Activated CD4-positive, alpha-beta memory T cell treated with anti-CD3 and anti-CD28 coated beads, Interleukin-2, amount 10 ng/mL, durations not matched to agents 7 days and 5 days (primary cell): ENCODE data around the gene PLA2G10. TPM values are rescaled to one million over a fixed set of nuclear protein-coding genes. Genes with fewer than 3 reads are reported as not detected.
"Not testable (repeated sequence)": the region's sequence is repeated elsewhere in the genome, so short reads cannot be mapped to it uniquely, and the experiment has no call there.

Experiments used
- CTCF ChIA-PET: fragments of 350-600 bp; sonication (Branson Sonifier 250); formaldehyde crosslinking; loops from one replicate; lab custom pipeline; 2021; ENCODE audit warnings: antibody characterized with exemption, inconsistent platforms; lab: Charles Lee
- POLR2A ChIA-PET: fragments of 350-600 bp; sonication (Branson Sonifier 250); formaldehyde crosslinking; loops from one replicate; lab custom pipeline; 2021; ENCODE audit warnings: antibody characterized with exemption; lab: Charles Lee
- DNase-seq: peaks from one replicate; pipeline ENCODE4 v3.0.0-alpha.2; 2020
- H3K27ac Mint-ChIP-seq: one replicate; pipeline ENCODE4 v1.8.0; 2021; ENCODE audit warnings: mild to moderate bottlenecking, mixed read lengths
- H3K27me3 Mint-ChIP-seq: one replicate; pipeline ENCODE4 v1.8.0; 2021; ENCODE audit warnings: mixed read lengths
- H3K36me3 Mint-ChIP-seq: one replicate; pipeline ENCODE4 v1.8.0; 2021; ENCODE audit warnings: low read depth, mixed read lengths
- H3K4me1 Mint-ChIP-seq: one replicate; pipeline ENCODE4 v1.8.0; 2021; ENCODE audit warnings: mixed read lengths
- H3K4me3 Mint-ChIP-seq: one replicate; pipeline ENCODE4 v1.8.0; 2021; ENCODE audit warnings: mild to moderate bottlenecking, mixed read lengths
- H3K9me3 Mint-ChIP-seq: one replicate; pipeline ENCODE4 v1.8.0; 2021; ENCODE audit warnings: mixed read lengths
- total RNA-seq, 2 experiments: library from RNA; stranded (reverse); gene quantifications; one replicate each; pipeline ENCODE4 v1.2.3, GENCODE V29; 2021

Gene PLA2G10
- not detected for total RNA-seq

GRCh38 chr16:14694129-14694528, at the start of gene PLA2G10:
PLA2G10 (minus strand) TSS chr16:14694308; CDS start chr16:14694229, 79 bp downstream.
- H3K4me1 Mint-ChIP-seq, H3K9me3 Mint-ChIP-seq, DNase-seq, H3K27me3 Mint-ChIP-seq, CTCF ChIA-PET, H3K4me3 Mint-ChIP-seq, H3K36me3 Mint-ChIP-seq, POLR2A ChIA-PET, H3K27ac Mint-ChIP-seq: not testable (repeated sequence)

- H3K4me3 Mint-ChIP-seq, H3K27ac Mint-ChIP-seq, H3K27me3 Mint-ChIP-seq, POLR2A ChIA-PET, H3K9me3 Mint-ChIP-seq, H3K36me3 Mint-ChIP-seq, DNase-seq, CTCF ChIA-PET, H3K4me1 Mint-ChIP-seq: not testable (repeated sequence)
These were observed 48.4 kb upstream of the PLA2G10 start, which contains the start of gene NPIPA2 for GRCh38 chr16:14742273-14743128. NPIPA2 (plus strand) TSS chr16:14742533; CDS start chr16:14748066, 5,533 bp downstream.

- H3K27me3 Mint-ChIP-seq, DNase-seq, H3K27ac Mint-ChIP-seq, H3K9me3 Mint-ChIP-seq, H3K4me1 Mint-ChIP-seq, H3K36me3 Mint-ChIP-seq, POLR2A ChIA-PET, CTCF ChIA-PET, H3K4me3 Mint-ChIP-seq: not testable (repeated sequence)
These were observed 47.7 kb upstream of the PLA2G10 start for GRCh38 chr16:14741794-14742193.

- H3K9me3 Mint-ChIP-seq, H3K36me3 Mint-ChIP-seq, H3K27ac Mint-ChIP-seq, H3K4me1 Mint-ChIP-seq, DNase-seq, H3K4me3 Mint-ChIP-seq, H3K27me3 Mint-ChIP-seq, CTCF ChIA-PET, POLR2A ChIA-PET: not testable (repeated sequence)
These were observed 46.8 kb upstream of the PLA2G10 start for GRCh38 chr16:14740832-14741385.

- H3K4me1 Mint-ChIP-seq, H3K4me3 Mint-ChIP-seq, H3K27me3 Mint-ChIP-seq, H3K36me3 Mint-ChIP-seq, H3K27ac Mint-ChIP-seq, POLR2A ChIA-PET, DNase-seq, H3K9me3 Mint-ChIP-seq, CTCF ChIA-PET: not testable (repeated sequence)
These were observed 39.1 kb upstream of the PLA2G10 start for GRCh38 chr16:14733233-14733632.

GRCh38 chr16:14703156-14704011, 9.3 kb upstream of the PLA2G10 start, which contains the start of gene NPIPA3:
NPIPA3 (plus strand) TSS chr16:14703411; CDS start chr16:14708944, 5,533 bp downstream.
- CTCF ChIA-PET, H3K4me3 Mint-ChIP-seq, H3K27ac Mint-ChIP-seq, POLR2A ChIA-PET, H3K9me3 Mint-ChIP-seq, H3K4me1 Mint-ChIP-seq, H3K36me3 Mint-ChIP-seq, DNase-seq, H3K27me3 Mint-ChIP-seq: not testable (repeated sequence)

- H3K27me3 Mint-ChIP-seq, DNase-seq, H3K27ac Mint-ChIP-seq, H3K4me1 Mint-ChIP-seq, H3K4me3 Mint-ChIP-seq, H3K36me3 Mint-ChIP-seq, H3K9me3 Mint-ChIP-seq, CTCF ChIA-PET, POLR2A ChIA-PET: not testable (repeated sequence)
These were observed 8.6 kb upstream of the PLA2G10 start for GRCh38 chr16:14702672-14703071.

- H3K9me3 Mint-ChIP-seq, H3K4me3 Mint-ChIP-seq, H3K27ac Mint-ChIP-seq, H3K4me1 Mint-ChIP-seq, CTCF ChIA-PET, DNase-seq, H3K27me3 Mint-ChIP-seq, H3K36me3 Mint-ChIP-seq, POLR2A ChIA-PET: not testable (repeated sequence)
These were observed 7.8 kb upstream of the PLA2G10 start for GRCh38 chr16:14701859-14702258.

- CTCF ChIA-PET, DNase-seq, H3K36me3 Mint-ChIP-seq, H3K27ac Mint-ChIP-seq, POLR2A ChIA-PET, H3K9me3 Mint-ChIP-seq, H3K27me3 Mint-ChIP-seq, H3K4me3 Mint-ChIP-seq, H3K4me1 Mint-ChIP-seq: not testable (repeated sequence)
These were observed 8.0 kb downstream of the PLA2G10 start for GRCh38 chr16:14685870-14686793.

GRCh38 chr16:14682121-14682520, 12.0 kb downstream of the PLA2G10 start:
- H3K4me3 Mint-ChIP-seq: no peak overlapping the region
- H3K36me3 Mint-ChIP-seq: no peaks in the 10 kb centered on the region
- H3K9me3 Mint-ChIP-seq: no peaks in the 10 kb centered on the region
- no peak overlapping the region for H3K27ac Mint-ChIP-seq
- ChIA-PET POLR2A (no interaction called here), CTCF (no interaction called here)
- no peak for DNase-seq
- H3K27me3 Mint-ChIP-seq: no peaks in the 10 kb centered on the region
- no peaks in the 10 kb centered on the region for H3K4me1 Mint-ChIP-seq

- CTCF ChIA-PET: no interaction called here
- no peaks in the 10 kb centered on the region for H3K36me3 Mint-ChIP-seq
- POLR2A ChIA-PET: no interaction called here
- H3K27me3 Mint-ChIP-seq: no peaks in the 10 kb centered on the region
- H3K4me1 Mint-ChIP-seq: no peaks in the 10 kb centered on the region
- no peak overlapping the region for H3K27ac Mint-ChIP-seq
- no peak for DNase-seq
- no peak overlapping the region for H3K4me3 Mint-ChIP-seq
- H3K9me3 Mint-ChIP-seq: no peaks in the 10 kb centered on the region
These were observed 13.0 kb downstream of the PLA2G10 start for GRCh38 chr16:14681115-14681514.

GRCh38 chr16:14680396-14680795, 13.7 kb downstream of the PLA2G10 start:
- H3K27ac Mint-ChIP-seq, H3K27me3 Mint-ChIP-seq, POLR2A ChIA-PET, DNase-seq, H3K9me3 Mint-ChIP-seq, CTCF ChIA-PET, H3K36me3 Mint-ChIP-seq, H3K4me1 Mint-ChIP-seq, H3K4me3 Mint-ChIP-seq: not testable (repeated sequence)
